ENCODE results near the gene ARPIN. TPM values are rescaled to one million over a fixed set of nuclear protein-coding genes. Genes with fewer than 3 reads are reported as not detected.
"Not testable (repeated sequence)": the region's sequence is repeated elsewhere in the genome, so short reads cannot be mapped to it uniquely, and the experiment has no call there.

The ARPIN gene
- total and polyA plus RNA-seq, 3 experiments from 2014 or later, result 0.02 TPM; not detected in 1

DNA sequence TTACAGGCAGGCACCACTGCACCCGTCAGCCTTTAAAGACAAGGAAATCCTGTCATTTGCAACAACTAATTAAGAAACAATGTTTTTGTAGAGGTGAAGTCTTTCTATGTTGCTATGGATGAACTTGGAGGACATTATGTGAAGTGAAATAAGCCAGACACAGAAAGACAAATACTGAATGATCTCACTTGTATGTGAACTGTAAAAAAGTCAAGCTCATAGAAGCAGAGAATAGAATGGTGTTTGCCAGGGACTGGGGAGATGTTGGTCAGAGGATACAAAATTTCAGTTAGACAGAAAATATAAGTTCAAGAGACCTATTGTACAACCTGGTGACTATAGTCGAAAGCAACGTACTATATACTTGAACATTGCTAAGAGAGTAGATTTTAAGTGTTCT lies 27.2 kb upstream of the ARPIN start:
- POLR2A ChIA-PET, result no interaction called here
- Histone ChIP-seq H3K4me1 (ENCODE audit: insufficient read depth, low read length) (peaks cover 18% of the 10 kb centered on the region), H3K9me3 (ENCODE audit: low read length) (no peaks in the 10 kb centered on the region), H3K27ac (ENCODE audit: low read depth, low read length) (no peak overlapping the region), H3K4me3 (ENCODE audit: low read length) (no peak overlapping the region), H3K36me3 (ENCODE audit: insufficient read depth, low read length) (no peaks in the 10 kb centered on the region), H3K27me3 (ENCODE audit: insufficient read depth, low read length, poor library complexity, severe bottlenecking) (no peaks in the 10 kb centered on the region)
- Mint-ChIP-seq H3K36me3 (peaks cover 0 to 2% (median 0%) of the 10 kb centered on the region in 3 donors), H3K9me3 (no peaks in the 10 kb centered on the region), H3K4me3 (no peak overlapping the region), H3K27me3 (peaks cover 8 to 28% of the 10 kb centered on the region in 2 donors), H3K27ac (no peak overlapping the region), H3K4me1 (peaks cover 10 to 14% (median 12%) of the 10 kb centered on the region in 3 donors)
- DNase-seq, result no peak
- CTCF ChIA-PET, result no interaction called here

DNA sequence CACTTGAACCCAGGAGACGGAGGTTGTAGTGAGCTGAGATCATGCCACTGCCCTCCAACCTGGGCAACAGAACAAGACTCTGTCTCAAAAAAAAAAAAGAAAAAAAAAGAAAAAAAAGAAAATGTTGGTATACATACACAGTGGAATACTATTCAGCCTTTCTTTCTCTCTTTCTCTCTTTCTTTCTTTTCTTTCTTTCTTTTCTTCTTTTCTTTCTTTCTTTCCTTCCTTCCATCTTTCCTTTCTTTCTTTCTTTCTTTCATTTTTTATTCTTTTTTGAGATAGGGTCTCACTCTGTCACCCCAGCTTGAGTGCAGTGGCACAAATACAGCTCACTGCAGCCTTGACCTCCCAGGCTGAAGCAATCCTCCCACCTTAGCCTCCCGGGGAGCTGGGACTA lies 26.6 kb upstream of the ARPIN start:
- H3K36me3 Mint-ChIP-seq; POLR2A ChIA-PET; H3K36me3 ChIP-seq (ENCODE audit: insufficient read depth, low read length); H3K27me3 ChIP-seq (ENCODE audit: insufficient read depth, low read length, poor library complexity, severe bottlenecking); CTCF ChIA-PET; DNase-seq; H3K9me3 ChIP-seq (ENCODE audit: low read length); H3K4me3 Mint-ChIP-seq; H3K9me3 Mint-ChIP-seq; H3K27ac ChIP-seq (ENCODE audit: low read depth, low read length); H3K4me3 ChIP-seq (ENCODE audit: low read length); H3K27ac Mint-ChIP-seq: not testable (repeated sequence)
- H3K27me3 Mint-ChIP-seq, result peaks cover 8 to 28% of the 10 kb centered on the region in 2 donors
- peaks cover 10 to 14% (median 12%) of the 10 kb centered on the region in 3 donors for H3K4me1 Mint-ChIP-seq
- peaks cover 18% of the 10 kb centered on the region for H3K4me1 ChIP-seq (ENCODE audit: insufficient read depth, low read length)

DNA sequence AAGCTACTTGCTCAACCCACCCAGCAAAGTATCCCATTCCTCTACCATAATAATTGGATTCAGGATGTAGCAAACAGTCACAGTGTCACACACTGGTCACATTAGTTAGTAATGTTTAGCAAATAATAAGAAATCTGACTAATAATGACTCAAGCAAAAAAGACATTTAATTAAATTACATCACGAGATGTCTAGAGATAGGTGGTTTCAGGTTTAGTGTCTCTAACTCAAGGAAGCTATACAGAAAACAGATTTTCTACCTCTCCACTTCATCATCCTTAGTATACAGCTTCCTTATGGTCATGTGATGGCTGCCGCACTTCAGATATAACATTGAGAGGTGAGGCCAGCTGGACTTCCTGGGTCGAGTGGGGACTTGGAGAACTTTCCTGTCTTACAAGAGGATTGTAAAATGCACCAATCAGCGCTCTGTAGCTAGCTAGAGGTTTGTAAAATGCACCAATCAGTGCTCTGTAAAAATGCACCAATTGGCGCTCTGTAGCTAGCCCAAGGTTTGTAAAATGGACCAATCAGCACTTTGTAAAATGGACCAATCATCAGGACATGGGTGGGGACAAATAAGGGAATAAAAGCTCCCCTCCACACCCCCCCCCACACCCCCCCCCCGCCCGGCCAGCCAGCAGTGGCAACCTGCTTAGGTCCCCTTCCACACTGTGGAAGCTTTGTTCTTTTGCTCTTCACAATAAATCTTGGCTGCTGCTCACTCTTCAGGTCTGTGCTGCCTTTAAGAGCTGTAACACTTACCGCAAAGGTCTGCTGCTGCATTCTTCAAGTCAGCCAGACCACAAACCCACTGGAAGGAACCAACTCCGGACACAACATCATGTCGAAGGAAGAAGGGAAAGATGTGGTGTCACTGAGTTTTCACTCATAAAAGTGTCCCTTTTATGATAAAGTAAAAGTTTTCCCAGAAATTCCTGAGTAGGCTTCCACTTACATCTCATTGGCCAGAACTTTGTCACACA lies 24.9 kb upstream of the ARPIN start:
- POLR2A ChIA-PET, result interaction anchor here (0.6 kb wide), 1 partner anchor 210 kb away, joined by 3 read pairs; no protein-coding TSS in a partner anchor
- H3K36me3 ChIP-seq (ENCODE audit: insufficient read depth, low read length), result no peaks in the 10 kb centered on the region
- Mint-ChIP-seq H3K4me3 (no peak overlapping the region), H3K27ac (no peak overlapping the region), H3K9me3 (no peaks in the 10 kb centered on the region), H3K27me3 (peaks cover 4 to 24% of the 10 kb centered on the region in 2 donors), H3K4me1 (peaks cover 10 to 14% (median 12%) of the 10 kb centered on the region in 3 donors), H3K36me3 (no peaks in the 10 kb centered on the region)
- H3K4me1 ChIP-seq (ENCODE audit: insufficient read depth, low read length), result peaks cover 18% of the 10 kb centered on the region
- no peaks in the 10 kb centered on the region for H3K27me3 ChIP-seq (ENCODE audit: insufficient read depth, low read length, poor library complexity, severe bottlenecking)
- no peak for DNase-seq
- no peak overlapping the region for H3K4me3 ChIP-seq (ENCODE audit: low read length)
- CTCF ChIA-PET, result interaction anchor here (1.6 kb wide), 1 partner anchor 63 kb away, joined by 4 read pairs; no protein-coding TSS in a partner anchor
- no peaks in the 10 kb centered on the region for H3K9me3 ChIP-seq (ENCODE audit: low read length)
- no peak overlapping the region for H3K27ac ChIP-seq (ENCODE audit: low read depth, low read length)

DNA sequence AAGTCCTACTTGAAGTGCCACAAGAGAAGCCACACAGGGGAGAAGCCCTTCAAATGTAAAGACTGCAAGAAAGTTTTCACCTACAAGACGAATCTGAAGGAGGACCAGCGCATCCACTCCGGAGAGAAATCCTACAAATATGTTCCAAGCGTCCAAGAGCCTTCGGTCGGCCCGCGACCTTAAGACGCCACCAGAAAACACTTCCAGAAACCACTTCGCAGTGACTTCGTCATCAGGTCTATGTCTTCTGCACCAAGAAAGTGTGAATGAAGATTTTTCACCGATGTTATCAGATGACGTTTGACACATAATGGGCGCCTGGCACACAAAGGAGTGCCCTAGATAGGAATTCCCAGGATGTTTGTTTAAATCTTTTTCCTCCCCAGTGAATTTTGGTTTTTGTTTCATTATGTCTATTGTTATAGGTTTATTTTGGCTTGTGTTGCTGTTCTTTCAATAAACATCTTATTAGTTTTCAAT lies 24.1 kb upstream of the ARPIN start:
- peaks cover 18% of the 10 kb centered on the region for H3K4me1 ChIP-seq (ENCODE audit: insufficient read depth, low read length)
- Mint-ChIP-seq H3K36me3 (no peaks in the 10 kb centered on the region), H3K4me3 (peak overlapping the region in 2 of 7 donors; percentile 6 to 36), H3K27ac (peak overlapping the region in 2 of 8 donors; percentile 82 to 88), H3K9me3 (no peaks in the 10 kb centered on the region), H3K4me1 (peaks cover 10 to 14% (median 12%) of the 10 kb centered on the region in 3 donors), H3K27me3 (peaks cover 4 to 24% of the 10 kb centered on the region in 2 donors)
- no peak overlapping the region for H3K4me3 ChIP-seq (ENCODE audit: low read length)
- no peak overlapping the region for H3K27ac ChIP-seq (ENCODE audit: low read depth, low read length)
- no peaks in the 10 kb centered on the region for H3K27me3 ChIP-seq (ENCODE audit: insufficient read depth, low read length, poor library complexity, severe bottlenecking)
- H3K36me3 ChIP-seq (ENCODE audit: insufficient read depth, low read length), result no peaks in the 10 kb centered on the region
- DNase-seq, result no peak
- no peaks in the 10 kb centered on the region for H3K9me3 ChIP-seq (ENCODE audit: low read length)
- CTCF ChIA-PET, result interaction anchor here (0.6 to 1.6 kb wide), 2 partner anchors 43 to 62 kb away, joined by 4 read pairs; partner anchors contain the start of gene AP3S2
- POLR2A ChIA-PET, result no interaction called here

DNA sequence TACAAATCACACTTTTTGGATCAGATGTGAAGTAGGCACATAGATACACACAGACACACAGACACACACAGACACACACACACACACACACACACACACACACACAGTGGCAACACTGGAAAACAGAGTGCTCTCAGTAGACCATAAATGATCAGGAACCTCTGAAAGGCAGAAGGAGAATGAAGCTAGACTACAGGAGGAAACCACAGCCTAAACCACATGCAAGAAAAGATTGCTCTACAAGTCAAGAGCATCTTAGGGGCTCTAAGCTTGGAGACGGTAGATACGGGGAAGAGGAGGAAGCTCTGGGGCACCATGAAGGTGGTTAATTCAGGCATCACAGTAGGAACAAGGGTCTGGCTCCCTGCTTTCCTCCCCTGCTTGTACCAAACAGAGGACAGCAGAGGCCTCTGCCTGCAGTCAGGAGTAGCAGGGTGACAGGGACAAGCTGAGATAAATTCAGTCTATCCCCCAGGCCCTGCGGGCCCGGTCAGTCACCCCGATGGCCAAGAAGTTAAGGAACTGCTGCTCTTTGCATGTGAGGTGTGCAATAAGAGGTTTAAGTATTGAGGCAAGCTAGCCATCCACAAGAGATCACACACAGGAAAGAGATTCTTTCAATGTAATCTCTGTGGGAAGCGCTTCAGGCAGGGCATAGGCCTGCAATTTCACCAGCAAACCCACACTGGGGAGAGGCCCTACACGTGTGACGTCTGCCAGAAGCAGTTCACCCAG lies 23.5 kb upstream of the ARPIN start:
- no peaks in the 10 kb centered on the region for H3K27me3 ChIP-seq (ENCODE audit: insufficient read depth, low read length, poor library complexity, severe bottlenecking)
- CTCF ChIA-PET, result interaction anchor here (0.6 to 1.6 kb wide), 2 partner anchors 42 to 61 kb away, joined by 4 read pairs; partner anchors contain the start of gene AP3S2
- Mint-ChIP-seq H3K27ac (peak overlapping the region in 2 of 8 donors; percentile 82 to 88), H3K4me1 (peaks cover 10 to 14% (median 12%) of the 10 kb centered on the region in 3 donors), H3K9me3 (no peaks in the 10 kb centered on the region), H3K36me3 (no peaks in the 10 kb centered on the region), H3K27me3 (peaks cover 4 to 24% of the 10 kb centered on the region in 2 donors), H3K4me3 (peak overlapping the region in 1 of 7 donors; percentile 36)
- H3K36me3 ChIP-seq (ENCODE audit: insufficient read depth, low read length), result no peaks in the 10 kb centered on the region
- POLR2A ChIA-PET, result no interaction called here
- H3K4me3 ChIP-seq (ENCODE audit: low read length), result no peak overlapping the region
- no peaks in the 10 kb centered on the region for H3K9me3 ChIP-seq (ENCODE audit: low read length)
- H3K4me1 ChIP-seq (ENCODE audit: insufficient read depth, low read length), result peaks cover 18% of the 10 kb centered on the region
- peak in 2 of 5 donors; percentile 9 to 27 for DNase-seq
- H3K27ac ChIP-seq (ENCODE audit: low read depth, low read length), result no peak overlapping the region

DNA sequence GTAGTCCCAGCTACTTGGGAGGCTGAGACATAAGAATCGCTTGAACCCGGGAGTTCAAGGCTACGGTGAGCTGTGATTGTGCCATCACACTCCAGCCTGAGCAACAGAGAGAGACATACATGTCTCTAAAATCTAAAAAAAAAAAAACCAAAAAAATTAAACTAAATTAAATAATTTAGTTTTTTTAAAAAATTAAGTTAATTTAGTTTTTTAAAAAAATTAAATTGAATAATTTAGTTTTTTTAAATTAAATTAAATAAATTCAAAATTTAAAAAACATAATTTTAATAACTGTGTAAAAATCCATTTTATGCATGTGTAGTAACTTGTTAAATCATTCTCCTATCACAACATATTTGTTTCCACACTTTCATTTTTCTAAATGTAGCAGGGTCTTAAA lies 20.1 kb upstream of the ARPIN start:
- Histone ChIP-seq H3K4me3 (ENCODE audit: low read length) (no peak overlapping the region), H3K27ac (ENCODE audit: low read depth, low read length) (no peak overlapping the region), H3K36me3 (ENCODE audit: insufficient read depth, low read length) (no peaks in the 10 kb centered on the region), H3K9me3 (ENCODE audit: low read length) (no peaks in the 10 kb centered on the region), H3K4me1 (ENCODE audit: insufficient read depth, low read length) (peaks cover 18% of the 10 kb centered on the region), H3K27me3 (ENCODE audit: insufficient read depth, low read length, poor library complexity, severe bottlenecking) (no peaks in the 10 kb centered on the region)
- POLR2A ChIA-PET, result no interaction called here
- Mint-ChIP-seq H3K4me3 (no peak overlapping the region), H3K27ac (no peak overlapping the region), H3K27me3 (peaks cover 0 to 6% of the 10 kb centered on the region in 2 donors), H3K4me1 (peaks cover 10 to 14% (median 12%) of the 10 kb centered on the region in 3 donors), H3K9me3 (no peaks in the 10 kb centered on the region), H3K36me3 (no peaks in the 10 kb centered on the region)
- DNase-seq, result no peak
- CTCF ChIA-PET, result interaction anchor here (1.7 kb wide), 1 partner anchor 138 kb away, joined by 6 read pairs; no protein-coding TSS in a partner anchor

DNA sequence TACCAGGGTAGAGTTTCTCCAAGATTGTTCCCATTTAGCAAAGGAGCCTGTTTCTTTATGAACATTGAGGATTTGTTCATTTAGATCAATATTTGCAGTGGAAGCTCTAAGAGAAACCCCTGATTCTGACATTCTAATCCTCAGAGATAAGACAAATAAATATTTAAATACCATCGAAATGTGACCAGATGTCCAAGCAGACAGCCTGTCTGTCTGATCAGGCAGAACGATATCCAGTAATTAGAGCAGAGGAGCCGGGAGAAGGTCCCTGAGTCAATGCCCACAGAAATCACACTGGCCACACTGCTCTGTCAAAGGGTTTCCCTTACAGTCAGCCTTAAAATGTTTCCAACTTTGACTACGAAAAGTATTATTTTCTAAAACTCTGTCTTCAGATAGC lies 15.7 kb upstream of the ARPIN start:
- H3K27ac ChIP-seq (ENCODE audit: low read depth, low read length), result no peak overlapping the region
- no peaks in the 10 kb centered on the region for H3K36me3 ChIP-seq (ENCODE audit: insufficient read depth, low read length)
- H3K4me1 ChIP-seq (ENCODE audit: insufficient read depth, low read length), result no peaks in the 10 kb centered on the region
- H3K4me3 ChIP-seq (ENCODE audit: low read length), result no peak overlapping the region
- CTCF ChIA-PET, result no interaction called here
- Mint-ChIP-seq H3K4me1 (no peaks in the 10 kb centered on the region), H3K4me3 (no peak overlapping the region), H3K27me3 (no peaks in the 10 kb centered on the region), H3K27ac (no peak overlapping the region), H3K36me3 (no peaks in the 10 kb centered on the region), H3K9me3 (no peaks in the 10 kb centered on the region)
- POLR2A ChIA-PET, result no interaction called here
- H3K9me3 ChIP-seq (ENCODE audit: low read length), result no peaks in the 10 kb centered on the region
- H3K27me3 ChIP-seq (ENCODE audit: insufficient read depth, low read length, poor library complexity, severe bottlenecking), result no peaks in the 10 kb centered on the region
- DNase-seq, result no peak
